HG02642 (cell line): Measurements from ENCODE around the gene TMC8.
"Not testable (repeated sequence)": the region's sequence is repeated elsewhere in the genome, so short reads cannot be mapped to it uniquely, and the experiment has no call there.

Source experiments
- ATAC-seq: cut with Tn5 transposase; IDR thresholded peaks from one replicate; pipeline ENCODE4 v1.9.1; 2021; ENCODE audit warnings: mild to moderate bottlenecking; ENCODE audit not compliant: unreplicated experiment, poor library complexity

TMC8 gene

DNA sequence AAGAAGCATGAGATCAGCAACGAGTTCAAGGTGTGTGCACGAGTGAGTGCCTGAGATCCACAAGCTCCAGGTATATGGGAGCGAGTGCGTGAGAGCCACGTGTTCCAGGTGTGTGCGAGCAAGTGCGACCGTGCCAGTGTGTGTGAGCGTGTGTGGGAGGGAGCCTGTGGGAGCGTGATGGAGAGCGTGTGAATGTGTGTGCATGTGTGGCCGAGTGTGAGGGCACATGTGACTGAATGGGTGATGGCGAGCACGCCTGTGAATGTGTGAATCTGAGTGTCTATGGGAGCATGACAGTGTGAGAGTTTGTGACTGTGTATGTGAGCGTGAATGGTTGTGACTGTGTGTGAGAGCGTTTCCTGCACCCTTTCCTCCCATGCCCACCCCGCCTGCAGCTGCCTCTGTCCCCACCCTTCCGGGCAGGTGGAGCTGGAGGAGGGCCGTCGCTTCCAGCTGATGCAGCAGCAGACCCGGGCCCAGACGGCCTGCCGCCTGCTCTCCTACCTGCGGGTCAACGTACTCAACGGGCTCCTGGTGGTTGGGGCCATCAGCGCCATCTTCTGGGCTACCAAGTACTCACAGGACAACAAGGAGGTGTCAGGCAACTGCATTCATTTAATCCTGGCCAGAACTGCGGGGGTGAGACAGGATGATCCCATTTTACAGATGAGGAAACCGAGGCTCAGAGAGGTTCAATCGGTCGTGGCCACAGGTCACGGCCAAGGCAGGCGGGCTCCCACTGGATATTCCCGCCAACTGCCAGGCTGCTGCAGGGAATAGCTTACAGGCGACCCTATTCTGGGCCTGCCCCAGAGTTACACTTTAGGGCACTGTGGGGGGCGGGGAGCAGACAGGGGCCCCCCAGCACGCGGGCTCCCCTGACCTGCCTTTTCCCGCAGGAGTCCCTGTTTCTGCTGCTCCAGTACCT is 3.7 kb downstream of the TMC8 start:
- no peak for ATAC-seq

DNA sequence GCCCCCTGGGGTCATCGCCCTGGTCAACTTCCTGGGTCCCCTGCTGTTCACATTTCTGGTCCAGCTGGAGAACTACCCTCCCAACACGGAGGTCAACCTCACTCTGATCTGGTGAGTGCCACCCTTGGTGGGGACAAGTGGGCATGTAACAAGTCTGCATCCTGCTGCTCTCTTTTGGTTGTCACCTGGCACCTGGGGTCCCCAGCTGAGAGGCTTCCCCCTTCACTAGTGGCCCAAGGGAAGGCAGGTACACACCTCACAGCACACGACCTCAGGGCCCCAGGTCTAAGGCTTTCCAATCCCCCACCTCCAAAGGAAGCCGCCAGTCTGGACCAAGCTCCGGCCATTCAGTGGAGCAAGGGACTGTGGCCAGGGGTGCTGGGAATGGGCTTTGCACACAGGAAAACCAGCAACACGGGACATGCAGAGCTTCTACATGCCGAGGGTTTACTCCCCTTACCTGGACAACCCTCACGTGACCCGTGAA is 4.4 kb downstream of the TMC8 start:
- no peak for ATAC-seq

DNA sequence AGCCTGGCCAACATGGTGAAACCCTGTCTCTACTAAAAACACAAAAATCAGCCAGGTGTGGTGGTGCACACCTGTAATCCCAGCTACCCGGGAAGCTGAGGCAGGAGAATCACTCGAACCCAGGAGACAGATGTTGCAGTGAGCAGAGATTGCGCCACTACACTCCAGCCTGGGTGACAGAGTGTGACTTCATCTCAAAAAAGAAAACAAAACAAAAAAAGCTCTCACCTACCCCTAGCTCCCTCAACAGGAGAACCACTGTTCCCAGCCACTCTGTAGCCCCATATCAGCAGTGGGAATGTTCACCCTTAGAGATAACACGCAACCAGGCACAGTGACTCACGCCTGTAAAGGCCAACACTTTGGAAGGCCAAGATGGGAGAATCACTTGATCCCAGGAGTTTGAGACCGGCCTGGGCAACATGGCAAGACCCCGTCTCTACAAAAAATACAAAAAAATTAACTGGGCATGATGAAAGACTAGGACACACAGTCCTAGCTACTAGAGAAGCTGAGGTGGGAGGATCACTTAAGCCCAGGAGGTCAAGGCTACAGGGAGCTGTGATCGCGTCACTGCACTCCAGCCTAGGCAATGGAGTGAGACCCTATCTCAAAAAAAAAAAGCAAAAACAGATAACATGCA is 5.4 kb downstream of the TMC8 start:
- no peak for ATAC-seq

DNA sequence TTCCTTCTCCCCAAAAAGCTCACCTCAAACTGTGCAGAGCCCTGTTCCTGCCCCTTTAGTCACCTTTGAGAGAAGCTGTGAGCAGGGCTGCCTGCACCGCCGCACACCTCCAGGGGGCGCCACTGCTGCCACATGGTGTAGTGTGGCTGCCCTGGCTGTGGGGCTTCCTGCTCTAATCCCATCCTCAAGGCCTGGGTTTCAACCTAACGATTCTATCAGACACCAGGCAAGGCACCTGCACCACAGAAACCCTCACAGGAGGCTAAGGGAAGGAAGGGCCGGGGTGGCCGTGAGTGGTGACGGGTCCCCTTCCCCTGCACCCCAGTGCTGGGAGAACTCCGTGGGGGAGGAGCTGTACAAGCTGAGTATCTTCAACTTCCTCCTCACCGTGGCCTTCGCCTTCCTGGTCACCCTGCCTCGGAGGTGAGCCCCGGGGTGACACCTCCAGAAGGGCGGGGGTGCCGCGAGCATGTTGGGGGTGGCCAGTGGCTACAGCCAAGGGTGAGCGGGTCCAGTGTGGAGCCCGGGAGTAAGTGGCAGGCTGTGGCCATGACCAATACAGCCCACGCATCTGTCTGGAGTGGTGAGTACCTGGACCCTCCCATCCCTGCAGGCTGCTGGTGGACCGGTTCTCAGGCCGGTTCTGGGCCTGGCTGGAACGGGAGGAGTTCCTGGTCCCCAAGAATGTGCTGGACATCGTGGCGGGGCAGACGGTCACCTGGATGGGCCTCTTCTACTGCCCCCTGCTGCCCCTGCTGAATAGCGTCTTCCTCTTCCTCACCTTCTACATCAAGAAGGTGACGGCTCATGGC is 7.0 kb downstream of the TMC8 start:
- ATAC-seq = no peak

DNA sequence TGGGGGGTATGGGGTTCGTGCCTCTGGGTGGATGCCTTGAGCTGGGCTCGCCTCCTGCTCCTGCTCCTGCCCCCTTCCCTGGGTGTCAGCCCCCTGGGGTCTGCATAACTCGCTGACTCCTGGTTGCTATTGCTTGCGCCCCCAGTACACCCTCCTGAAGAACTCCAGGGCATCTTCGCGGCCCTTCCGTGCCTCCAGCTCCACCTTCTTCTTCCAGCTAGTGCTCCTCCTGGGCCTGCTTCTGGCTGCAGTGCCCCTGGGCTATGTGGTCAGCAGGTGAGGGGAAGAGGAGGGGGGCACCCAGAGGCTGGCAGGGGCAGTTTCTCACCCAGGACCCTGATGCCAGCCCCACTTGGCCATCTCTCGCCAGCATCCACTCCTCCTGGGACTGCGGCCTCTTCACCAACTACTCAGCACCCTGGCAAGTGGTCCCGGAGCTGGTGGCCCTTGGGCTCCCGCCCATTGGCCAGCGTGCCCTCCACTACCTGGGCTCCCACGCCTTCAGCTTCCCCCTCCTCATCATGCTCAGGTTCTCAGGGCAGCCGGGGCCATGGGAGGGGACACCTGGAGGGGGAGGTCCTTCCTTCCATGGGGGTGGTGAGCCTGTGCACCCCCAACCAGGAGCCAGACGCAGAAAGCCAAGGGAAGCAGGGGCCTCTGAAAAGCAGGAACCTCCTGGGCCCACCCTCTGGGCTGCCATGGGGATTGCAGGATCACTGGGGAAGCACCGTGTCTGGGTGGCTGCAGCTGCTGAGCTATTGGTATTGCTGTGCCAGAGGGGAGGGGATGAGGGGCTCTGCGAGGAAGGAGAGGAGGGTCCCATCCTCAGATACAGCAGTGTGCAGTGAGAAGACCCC is 7.9 kb downstream of the TMC8 start:
- ATAC-seq = no peak

DNA sequence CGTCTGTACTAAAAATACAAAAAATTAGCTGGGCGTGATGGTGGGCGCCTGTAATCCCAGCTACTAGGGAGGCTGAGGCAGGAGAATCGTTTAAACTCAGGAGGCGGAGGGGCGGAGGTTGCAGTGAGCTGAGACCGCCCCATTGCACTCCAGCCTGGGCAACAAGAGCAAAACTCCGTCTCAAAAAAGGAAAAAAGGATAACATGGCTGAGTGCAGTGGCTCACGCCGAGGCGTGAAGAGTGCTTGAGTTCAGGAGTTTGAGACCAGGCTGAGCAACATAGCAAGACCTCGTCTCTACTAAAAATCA is 9.2 kb downstream of the TMC8 start:
- ATAC-seq = not testable (repeated sequence)

DNA sequence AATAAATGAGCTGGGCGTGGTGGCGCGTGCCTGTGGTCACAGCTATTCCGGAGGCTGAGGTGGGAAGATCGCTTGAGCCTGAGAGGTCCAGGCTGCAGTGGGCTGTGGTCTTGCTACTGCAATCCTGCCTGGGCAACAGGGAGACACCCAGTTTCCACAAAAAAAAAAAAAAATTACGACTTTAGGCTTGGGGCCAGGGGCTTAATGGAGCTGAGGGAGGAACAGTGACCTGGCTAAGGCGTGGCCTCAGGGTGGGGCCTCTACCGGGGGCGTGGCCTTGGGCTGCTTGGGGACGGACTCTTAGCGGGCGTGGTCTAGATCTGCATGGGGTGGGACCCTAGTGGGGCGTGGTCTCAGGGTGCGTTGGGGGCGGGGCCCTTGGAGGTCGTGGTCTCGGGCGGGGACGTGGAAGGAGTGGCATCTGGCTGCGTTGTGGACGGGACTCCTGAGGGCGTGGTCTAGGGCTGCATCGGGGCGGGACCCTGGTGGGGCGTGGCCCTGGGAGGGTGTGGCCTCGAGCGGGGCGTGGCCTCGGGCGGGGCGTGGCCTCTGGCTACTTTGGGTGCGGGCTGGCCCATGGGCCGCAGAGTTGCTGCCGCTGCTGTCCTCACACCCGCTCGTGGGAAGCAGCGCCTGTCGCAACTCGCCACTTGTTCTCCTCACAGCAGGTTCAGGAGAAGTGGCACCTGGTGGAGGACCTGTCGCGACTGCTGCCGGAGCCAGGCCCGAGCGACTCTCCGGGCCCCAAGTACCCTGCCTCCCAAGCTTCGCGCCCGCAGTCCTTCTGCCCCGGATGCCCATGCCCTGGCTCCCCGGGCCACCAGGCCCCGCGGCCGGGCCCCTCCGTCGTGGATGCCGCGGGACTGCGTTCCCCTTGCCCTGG is 9.8 kb downstream of the TMC8 start:
- peak; percentile 77 for ATAC-seq

DNA sequence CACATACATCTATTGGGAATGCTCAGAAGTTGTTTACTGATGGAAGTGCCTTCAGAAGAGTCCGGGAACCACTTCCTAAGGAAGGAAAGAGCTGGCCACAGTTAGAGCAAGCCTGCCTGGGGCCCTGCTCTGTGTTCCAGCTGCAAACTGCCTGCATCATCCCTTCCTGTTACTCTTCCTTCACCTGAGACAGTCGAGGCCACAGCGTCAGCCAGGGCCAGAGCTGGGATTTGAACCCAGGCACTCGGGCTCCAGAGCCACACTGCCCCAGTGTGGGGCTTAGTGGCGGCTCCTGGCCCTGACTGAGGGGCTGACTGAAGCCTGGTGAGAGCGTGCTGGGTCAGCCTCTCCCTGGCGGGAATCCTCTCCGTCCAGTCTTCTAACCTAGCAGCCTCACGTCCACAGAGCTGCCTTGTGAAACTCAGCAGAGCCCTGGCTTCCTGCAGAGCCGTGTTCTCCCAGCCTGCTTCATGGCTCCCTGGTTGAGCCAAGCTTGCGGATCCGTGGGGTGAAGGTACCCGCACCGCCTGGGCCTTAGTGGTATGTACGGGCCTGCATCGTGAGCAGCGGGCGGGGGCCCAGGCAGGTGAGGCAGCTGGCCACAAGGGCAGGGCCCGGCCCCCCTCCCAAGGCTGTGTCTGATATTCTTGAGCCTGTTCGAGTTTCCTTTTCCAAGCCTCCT is 11.0 kb downstream of the TMC8 start:
- no peak for ATAC-seq

DNA sequence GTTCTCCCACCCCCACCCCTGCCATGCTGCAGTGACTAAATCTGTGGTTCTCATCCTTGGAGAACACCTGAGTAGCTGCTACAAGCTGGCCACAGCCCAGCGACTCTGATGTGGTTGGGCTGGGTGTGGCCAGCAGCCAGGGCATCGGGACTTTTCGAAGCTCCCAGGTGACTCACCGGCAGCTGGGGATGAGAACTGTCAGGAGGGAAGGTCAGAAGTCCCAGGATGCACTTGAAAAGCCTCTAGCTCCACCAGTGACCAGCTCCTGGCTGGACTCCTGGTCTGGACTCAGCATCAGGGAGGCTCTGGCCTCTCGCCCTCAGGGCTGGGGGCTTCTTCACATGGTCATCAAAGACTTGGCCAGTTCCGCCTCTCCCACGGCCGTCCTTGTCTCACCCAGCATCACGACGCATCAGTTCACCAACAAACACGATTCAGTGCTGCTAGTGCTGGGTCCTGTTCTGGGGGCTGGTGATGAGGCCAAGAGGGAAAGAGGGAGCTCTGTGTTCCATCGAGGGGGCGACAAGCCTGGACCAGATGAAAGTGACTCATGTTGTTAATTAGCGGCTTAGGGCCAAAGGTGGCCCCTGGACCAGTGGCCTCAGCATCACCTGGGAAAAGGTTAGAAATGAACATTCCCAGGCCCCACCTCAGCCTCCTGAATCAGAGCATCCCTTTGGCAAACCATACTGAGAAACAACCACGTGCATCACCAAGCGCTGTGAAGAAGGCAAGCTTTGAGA is 11.7 kb downstream of the TMC8 start:
- no peak for ATAC-seq

DNA sequence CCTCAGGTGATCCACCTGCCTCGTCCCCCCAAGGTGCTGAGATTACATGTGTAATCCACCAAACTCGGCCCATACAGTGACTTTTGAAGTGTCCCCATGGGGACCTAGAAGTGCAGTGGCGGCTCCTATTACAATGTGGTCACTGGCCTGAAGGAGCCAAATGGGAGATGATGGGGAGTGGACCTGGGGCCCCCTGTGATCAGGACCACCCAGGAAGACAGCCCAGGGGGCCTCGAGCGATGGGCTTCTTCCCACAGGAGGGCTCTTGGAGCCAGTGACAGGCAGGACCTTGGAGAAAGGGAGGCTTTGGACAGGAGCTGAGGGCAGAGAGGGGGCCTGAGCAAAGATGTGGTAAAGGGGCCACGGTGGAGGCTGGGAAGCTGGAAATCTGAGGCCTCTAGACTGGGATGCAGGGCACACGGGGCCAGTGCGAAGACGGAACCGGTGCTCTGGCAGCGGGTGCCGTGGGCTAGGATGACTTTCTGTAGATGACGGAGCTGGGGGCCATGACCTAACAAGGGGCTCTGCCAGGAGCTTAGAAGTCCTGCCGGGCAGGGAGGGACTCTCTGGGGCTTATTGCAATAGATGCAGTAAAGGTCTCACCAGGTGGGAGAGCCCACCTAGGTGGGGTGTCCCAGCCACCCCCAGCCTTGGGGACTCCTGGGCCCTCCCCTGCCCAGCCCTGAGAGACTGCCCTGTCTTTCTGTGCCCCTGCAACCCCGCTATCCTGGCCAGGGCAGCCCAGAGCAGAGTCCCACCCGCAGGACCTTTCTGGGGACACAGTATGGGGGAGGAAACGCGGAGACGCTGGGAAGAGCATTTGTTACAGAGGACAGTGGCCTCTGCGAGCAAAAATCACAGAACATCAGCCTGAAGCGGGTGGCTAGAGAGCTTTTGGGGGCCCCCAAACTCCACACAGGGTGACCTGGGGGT is 12.9 kb downstream of the TMC8 start:
- no peak for ATAC-seq

DNA sequence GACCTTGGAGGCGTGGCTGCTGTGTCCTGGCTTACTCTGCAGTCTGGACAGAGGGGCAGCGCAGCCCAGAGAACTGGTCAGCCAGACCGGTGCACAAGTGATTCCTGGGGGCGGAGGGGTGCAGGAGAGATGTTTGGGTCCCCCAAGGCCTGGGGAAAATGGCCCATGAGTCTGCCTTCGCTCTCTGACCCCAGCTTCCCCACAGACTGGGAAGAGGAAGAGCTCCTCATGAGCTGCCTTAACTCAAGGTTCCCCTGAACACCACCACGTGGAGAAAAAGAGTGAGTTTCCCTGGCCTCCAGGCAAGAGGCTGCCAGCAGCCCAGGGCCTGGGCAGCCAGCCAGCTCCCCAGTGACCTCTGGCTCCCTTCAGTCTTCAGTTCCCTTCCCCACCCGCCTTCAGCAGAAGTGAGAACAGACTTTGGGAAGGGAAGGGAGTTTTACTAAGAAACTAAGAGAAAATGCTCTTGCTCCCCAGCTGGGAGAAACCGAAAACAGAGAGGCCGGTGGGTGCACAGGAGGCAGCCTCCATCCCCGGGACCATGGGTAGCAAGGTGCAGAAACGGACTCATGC is 13.7 kb downstream of the TMC8 start:
- ATAC-seq = no peak

DNA sequence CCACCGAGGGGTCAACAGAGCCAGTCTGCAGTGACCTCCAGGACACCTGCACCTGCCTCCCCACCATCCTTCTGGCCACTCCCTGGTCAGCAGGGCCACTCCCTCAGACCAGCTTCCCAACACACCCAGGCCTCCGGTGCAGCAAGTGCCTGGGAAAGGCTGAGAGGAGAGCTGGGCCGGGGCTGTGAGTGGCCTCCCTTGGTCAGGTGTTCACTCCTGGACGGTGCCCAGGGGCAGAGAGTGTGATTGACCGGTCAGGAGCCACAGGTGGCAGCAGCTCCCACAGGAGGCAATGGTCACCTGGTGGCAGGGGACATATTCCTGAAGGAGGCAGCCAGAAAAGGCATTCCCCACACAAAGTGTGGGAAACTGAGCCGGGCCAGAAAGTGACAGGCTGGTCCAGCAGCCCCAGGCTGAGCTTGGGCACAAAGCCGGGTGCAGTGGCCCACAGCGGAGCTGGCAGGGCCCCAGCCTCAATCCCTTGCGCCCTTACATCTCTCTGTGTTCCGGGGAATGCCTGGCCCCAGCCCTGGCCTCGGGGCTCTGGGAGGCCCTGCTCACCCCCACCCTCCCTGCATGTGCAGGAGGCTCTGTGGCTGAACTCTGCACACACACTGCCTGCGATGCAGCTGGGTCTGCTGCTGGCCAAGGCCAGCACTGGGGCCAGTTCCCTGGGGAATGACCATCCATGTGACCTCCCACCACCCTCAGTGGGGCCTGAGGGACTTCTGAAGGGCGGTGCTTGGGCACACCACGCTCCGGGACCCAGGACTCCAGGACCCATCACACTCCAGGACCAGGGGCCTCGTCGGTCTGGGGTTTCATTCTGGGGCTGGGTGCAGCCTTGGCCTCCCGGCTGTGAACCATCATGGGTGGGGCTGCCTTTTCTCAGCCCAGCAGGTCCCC is 14.4 kb downstream of the TMC8 start:
- no peak for ATAC-seq

DNA sequence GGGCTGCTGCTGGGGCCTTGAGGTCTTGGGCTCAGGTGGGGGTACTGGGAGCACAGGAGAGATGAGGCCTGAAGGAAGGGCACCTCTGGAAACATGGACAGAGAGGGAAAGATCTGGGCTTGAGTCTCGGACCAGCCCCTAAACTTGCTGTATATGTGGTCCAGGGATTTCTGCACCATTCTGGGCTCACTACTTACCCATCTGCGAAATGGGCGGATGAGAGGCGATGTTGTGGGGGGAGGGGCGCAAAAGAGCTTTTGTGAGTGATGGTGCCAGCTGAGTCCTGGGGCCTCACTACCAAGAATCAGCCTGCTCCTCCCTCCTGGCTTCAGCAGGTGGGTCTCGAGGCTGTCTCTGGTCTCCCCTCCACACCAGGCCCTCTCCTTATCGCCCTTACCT is 15.9 kb downstream of the TMC8 start:
- no peak for ATAC-seq

DNA sequence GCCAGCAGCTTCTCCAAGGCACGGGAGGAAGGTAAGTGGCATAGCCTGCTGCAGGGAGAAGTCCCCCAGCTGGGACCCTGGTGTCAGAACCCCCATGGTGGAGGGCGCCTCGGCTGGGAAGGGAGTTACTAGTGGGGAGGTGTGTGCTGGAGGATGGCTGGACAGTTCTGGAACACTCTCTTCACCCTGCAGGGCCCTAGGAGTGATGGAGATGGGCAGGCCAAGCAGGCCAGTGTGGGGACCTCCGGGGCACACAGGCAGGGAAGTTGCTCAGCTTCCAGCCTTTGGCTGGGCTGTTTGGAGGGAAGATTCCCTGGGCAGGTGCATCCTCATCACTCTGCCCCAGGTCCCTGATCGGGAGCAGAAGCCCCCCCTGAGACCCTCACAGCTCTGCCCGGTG is 16.3 kb downstream of the TMC8 start:
- no peak for ATAC-seq

DNA sequence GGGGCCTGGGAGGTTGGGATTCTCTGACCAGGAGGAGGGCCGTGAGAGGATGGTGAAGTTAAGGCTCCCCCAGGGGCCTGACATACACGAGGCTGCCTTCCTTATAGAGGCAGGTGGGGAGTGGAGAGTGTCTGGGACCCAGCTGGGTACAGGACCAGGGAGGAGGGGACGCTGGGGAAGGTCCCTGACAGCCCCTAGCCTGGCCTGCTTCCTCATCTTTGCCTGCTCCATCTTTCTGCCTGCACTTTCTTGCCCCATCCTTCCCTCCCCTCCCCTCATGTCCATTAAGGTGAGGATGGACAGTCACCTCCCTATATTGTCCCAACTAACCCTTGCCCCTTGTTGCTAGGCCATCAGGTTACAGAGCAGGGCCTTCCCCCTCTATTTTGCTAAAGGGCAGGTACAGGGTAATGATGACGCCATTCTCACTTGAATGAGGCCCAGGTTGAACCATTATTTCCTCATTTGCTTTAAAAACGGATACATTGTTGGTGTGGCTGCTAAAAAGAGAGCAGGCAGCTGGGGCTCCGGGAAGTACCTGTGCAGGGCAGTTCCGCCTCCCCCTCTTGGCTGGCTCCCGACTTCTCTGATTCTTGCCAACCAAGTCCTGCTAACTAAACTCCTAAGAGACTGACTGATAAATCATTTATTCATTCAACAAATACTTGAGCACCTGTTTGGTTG is 16.9 kb downstream of the TMC8 start:
- ATAC-seq = no peak
